Cerebellar cortex (tissue), 1 donor: ENCODE data around the gene ITIH6.
"Not testable (repeated sequence)": the region's sequence is repeated elsewhere in the genome, so short reads cannot be mapped to it uniquely, and the experiment has no call there.

ENCODE experiments used
- DNase-seq: peaks from one replicate; pipeline ENCODE4 v3.0.0-alpha.2; 2015; ENCODE audit warnings: low spot score

ITIH6 gene

GRCh38 chrX:54798137-54798536 is at the start of gene ITIH6:
TSS of gene ITIH6 (minus strand) at chrX:54798255. CDS start at chrX:54798210, 45 bp downstream.
- no peak for DNase-seq

DNA sequence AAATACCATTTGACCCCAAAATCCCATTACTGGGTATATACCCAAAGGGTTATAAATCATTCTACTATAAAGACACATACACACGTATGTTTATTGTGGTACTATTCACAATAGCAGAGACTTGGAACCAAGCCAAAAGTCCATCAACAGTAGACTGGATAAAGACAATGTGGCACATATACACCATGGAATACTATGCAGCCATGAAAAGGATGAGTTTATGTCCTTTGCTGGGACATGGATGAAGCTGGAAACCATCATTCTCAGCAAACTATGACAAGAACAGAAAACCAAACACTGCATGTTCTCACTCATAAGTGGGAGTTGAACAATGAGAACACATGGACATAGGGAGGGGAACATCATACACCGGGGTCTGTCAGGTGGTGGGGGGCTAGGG is 49.6 kb upstream of the ITIH6 start:
- not testable (repeated sequence) for DNase-seq

GRCh38 chrX:54843050-54843449 is 45.0 kb upstream of the ITIH6 start:
- DNase-seq: no peak

- DNase-seq: no peak
Measured at GRCh38 chrX:54842607-54843006, 44.6 kb upstream of the ITIH6 start.

DNA sequence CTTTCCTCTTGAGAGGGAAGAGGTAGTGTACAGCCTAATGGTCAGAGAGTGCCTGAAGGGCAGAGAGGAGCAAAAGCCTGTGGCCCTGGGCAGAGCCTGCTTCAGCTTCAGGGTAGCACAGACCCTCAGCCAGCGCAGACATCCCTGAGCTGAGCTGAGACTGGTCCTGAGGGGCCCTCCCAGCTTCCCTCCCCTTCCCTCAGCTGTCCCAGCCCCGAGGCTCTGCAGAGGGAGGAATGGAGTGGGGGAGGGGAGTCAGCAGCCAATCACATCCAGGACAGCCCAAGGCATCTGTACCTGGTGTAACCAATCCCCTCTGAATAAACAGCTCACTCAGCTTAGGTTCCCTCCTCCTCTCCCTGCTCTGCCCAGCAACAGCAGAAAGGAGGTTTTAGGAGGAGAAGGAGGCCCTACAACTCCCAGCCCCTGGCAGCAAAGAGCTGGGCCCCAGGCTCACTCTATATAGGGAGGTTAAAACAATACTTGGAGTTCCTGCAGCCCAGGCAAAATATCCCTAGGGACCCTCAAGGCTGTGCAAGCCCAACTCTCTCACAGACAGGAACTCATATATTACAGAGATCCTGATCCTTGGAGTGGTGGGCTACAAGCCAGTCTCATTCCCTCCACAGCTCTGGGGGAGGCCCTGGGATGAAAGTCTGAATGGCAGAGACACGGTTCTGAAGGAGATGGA is 43.3 kb upstream of the ITIH6 start:
- DNase-seq: not testable (repeated sequence)

DNA sequence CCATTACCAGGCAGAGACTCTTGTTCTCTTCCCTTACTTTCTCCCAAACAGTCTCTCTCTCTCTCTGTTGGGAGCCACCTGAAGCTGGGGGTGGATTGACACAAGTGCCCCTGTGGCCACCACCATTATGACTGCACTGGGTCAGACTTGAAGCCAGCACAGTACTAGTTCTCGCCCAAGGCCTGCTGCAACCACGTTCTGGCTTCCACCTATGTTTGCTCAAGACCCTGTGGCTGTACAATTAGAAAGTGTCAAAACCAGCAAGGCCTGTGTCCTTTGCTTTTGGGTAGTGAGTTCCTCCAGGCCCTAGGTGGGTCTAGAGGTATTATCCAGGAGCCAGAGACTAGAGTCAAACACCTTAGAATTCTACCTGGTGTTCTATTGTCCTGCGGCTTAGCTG is 40.5 kb upstream of the ITIH6 start:
- DNase-seq: no peak

- DNase-seq: no peak
Measured at GRCh38 chrX:54826598-54826997, 28.5 kb upstream of the ITIH6 start.

- no peak for DNase-seq
Measured at GRCh38 chrX:54825716-54826438, 27.8 kb upstream of the ITIH6 start.

- no peak for DNase-seq
Measured at GRCh38 chrX:54824722-54825121, 26.7 kb upstream of the ITIH6 start.

DNA sequence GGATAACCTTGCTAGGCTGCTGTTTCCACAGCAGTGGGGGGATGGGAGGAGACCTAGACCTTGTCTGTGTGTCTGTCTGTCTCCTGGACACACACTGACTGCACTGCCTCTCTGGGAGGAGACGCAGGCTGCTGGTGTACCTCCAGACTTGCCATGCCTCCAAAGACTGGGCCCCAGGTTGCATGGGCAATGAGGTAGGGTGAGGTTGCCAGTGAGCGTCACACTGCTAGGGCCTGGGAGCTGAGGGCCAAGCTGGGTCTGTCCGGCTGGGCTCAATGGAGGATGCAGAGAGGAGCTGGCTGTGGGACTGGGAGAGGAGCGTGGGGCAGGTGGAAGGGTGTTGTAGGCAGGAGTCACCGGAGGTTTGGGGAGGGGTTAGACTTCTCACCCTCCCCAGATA is 26.1 kb upstream of the ITIH6 start:
- DNase-seq: no peak

DNA sequence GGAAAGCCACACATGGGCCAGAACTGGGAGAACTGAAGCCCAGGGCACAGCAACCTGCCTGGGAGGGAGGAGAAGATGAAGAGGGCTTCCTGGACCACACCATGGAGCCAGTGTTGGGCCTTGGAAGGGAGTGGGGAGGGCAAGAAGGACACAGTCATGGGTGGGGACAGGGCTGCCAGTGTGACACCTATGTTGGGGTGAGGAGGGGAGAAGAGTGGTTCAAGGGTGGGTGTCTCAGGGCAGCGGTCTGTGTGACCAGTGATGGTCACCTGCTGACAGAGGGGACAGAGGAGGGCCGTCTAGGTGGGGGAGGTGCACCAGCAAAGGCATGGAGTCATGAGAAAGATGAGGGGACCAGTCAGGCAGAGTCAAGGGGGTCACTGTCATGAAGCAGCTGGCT is 23.3 kb upstream of the ITIH6 start:
- no peak for DNase-seq

- DNase-seq: no peak
Measured at GRCh38 chrX:54820737-54821136, 22.7 kb upstream of the ITIH6 start.

DNA sequence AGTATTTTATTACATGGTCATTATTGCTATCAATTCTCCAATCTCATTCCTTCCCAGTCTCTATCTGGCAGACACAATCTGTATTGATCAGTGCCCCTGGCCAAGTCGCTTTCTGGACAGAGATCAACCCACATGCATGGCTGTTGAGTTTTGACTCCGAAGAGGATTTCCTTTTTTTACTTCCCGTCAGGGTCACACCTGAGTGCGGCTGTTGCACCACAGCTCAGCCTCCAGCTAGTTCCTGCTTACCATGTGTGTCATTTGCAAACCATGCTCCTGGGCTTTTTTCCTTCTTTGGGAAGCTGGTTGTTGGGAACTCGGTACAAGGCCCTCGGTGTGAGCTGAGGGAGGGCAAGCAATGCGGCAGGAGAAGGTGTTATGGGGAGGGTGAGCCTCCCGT is 21.1 kb upstream of the ITIH6 start:
- DNase-seq: no peak

DNA sequence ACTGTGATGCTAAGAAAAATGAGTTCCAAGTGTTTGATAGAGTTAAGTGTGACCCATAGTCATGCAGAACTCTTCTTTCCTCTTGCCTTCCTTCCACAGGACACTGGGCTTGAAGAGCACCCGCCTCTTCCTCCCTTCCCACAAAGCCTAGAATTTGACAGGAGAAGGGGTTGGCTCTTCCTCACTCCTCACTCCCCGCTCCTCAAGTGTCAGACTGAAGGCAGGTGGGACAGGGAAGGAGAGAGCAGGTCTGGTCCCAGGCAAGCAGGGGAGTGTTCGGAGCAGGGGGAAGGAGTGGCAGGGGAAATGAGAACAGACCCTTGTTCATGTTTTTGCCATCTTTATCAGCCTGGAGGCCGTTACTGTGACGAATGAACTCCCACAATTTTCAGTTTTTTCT is 20.2 kb upstream of the ITIH6 start:
- DNase-seq: no peak

- DNase-seq: no peak
Measured at GRCh38 chrX:54817220-54817820, 19.3 kb upstream of the ITIH6 start.

DNA sequence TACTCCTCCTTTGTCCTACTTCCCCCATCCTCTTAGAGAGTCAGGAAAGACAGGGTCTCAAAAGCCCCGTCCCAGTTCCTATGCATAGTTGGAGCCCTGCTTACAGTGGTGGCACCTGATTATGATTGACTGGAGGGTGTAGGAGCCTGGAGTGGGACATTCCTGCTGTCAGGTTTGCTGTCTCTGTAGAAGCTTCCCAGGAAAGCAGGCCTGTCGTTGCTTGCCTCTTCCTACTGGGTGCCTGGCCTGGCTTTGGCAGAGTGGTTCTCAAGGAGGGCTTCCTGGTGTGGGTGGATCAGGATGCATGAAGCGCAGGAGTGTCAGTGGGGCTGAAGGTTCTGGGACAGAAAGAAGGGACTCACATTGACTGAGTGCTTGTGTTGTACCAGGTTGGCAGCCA is 14.3 kb upstream of the ITIH6 start:
- DNase-seq: no peak

DNA sequence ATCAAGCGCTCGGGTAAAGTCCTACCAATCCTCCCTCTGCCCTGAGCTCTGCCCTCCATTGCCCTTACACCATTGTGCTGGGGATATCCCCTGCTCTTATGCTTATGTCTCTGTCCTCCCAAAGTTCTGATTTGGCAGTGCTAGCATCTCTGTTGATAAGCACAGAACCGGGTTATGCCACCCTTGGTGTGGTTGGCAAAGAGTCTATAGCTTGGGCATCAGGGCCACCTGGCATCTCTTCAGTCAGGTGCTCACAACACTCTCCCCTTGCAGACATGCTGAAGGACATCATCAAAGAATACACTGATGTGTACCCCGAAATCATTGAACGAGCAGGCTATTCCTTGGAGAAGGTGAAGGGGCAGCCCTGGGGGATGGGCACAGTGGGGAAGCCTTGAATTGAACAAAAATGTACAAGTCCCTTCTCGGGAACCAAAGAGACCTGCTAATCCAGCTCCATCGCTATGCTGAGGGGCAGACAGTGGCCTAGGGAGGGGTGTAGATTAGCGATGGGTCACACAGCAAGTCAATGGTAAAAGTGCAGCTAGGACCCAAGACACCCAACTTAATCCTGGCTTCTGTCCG is 13.3 kb upstream of the ITIH6 start:
- peak; percentile 56 for DNase-seq

GRCh38 chrX:54810532-54810931 is 12.5 kb upstream of the ITIH6 start:
- DNase-seq: no peak

DNA sequence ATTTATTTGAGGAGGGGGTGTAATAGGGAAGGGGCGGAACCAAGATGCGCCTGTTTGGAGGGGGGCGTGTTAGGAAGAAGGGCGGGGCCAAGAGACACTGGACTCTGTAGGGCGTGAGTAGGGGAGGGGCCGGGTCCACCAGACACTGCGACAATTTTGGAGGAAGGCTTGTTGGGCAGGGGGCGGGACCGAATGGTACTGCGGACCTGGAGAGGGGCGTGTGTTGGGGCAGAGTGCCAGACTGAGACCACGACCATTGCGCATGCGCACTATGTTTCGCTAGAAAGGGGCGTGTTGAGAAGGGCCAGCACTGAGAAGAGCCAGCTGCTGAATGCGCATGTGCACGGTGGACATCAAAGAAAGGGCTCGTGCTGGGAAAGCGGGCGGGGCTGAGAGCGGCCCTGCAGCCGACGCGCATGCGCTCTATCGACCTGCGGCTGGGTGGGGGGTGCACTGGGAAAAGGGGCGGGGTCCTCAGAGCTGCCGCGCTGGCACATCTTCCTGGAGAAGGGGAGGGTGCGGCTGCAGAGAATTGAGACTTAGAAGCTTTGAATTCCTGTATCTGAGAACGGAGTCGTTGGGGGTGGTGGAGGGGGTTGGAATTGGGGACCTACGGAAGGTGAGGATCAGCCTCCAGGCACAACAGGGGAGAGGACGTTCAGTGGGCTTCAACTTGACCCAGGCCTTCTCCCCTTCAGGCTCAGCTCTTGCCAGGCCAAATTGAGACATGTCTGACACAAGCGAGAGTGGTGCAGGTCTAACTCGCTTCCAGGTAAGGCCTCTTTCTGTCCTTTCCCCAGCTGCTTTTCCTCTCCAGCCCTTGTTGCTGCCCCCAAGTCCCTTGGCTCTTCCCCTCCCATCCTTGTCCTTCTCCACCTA is 10.8 kb upstream of the ITIH6 start:
- DNase-seq: peak; percentile 94

GRCh38 chrX:54808109-54808604 is 10.1 kb upstream of the ITIH6 start:
- DNase-seq: peak; percentile 72

DNA sequence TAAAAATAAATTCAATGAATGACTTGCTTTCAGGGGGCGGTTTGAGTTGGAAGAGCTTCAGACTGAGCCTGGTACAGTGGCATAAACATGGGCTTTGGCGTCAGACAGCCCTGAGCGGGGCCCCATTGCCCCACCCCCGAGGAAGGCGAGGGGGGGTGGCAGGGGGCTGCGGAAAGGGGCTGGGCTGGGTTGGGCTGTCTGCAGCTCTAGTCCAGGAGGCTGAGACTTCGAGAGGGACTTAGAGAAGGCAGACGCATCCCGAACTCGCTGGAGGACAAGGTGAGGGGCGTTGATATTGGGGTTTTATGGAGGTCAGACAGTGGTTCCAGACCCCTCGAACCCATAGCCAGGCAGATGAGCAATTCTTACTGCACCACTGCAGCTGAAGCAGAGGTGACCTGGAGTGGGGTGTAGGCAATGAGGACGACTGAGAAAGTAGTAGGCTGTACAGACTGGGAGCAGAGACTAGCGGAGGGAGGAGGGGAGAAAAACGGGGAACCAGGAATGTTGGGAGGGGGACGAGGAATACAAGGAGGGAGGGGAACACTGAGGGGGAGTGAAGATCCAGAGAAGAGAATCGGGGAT is 9.6 kb upstream of the ITIH6 start, which contains the start of gene MAGED2:
TSS of gene MAGED2 (plus strand) at position 222 of the 585 bp plus-strand sequence. CDS start 1,587 bp downstream, outside the sequence.
- DNase-seq: peak; percentile 38
